Right atrium auricular region (tissue), 2 donors: Measurements from ENCODE around the gene GIGYF2. TPM values are rescaled to one million over a fixed set of nuclear protein-coding genes. Genes with fewer than 3 reads are reported as not detected.
A peak's percentile ranks its signal among the peaks of the same experiment; 100 is the strongest.

ENCODE experiments used
- DNase-seq: peaks from one replicate; pipeline ENCODE4 v3.0.0-alpha.2; 2019; ENCODE audit warnings: low spot score
- H3K27ac ChIP-seq, 2 donors: fragments of 200-600 bp; sonication (generic); 1 replicate in 1 of 2; 2 replicates in 1 of 2; pipeline ENCODE4 v1.5.1; 2016 to 2019
- H3K27me3 ChIP-seq, 2 donors: fragments of 200-600 bp; sonication (generic); one replicate each; pipeline versions ENCODE4 v1.5.1 to v1.6.0; 2017 to 2019
- H3K36me3 ChIP-seq: fragments of 200-600 bp; sonication (generic); one replicate; pipeline ENCODE4 v1.5.1; 2016
- H3K4me1 ChIP-seq, 2 donors: fragments of 200-600 bp; sonication (generic); one replicate each; pipeline versions ENCODE4 v1.5.1 to v1.6.0; 2017 to 2019
- H3K4me3 ChIP-seq, 2 donors: fragments of 200-600 bp; sonication (generic); 1 replicate in 1 of 2; 2 replicates in 1 of 2; pipeline ENCODE4 v1.5.1; 2017 to 2019; ENCODE audit warnings: mild to moderate bottlenecking in 1 of 2, moderate library complexity in 1 of 2
- H3K9me3 ChIP-seq, 2 donors: fragments of 200-600 bp; sonication (generic); one replicate each; pipeline ENCODE4 v1.5.1; 2019
- total RNA-seq, 2 donors: library from RNA; depleted of rRNA; stranded (reverse); fragments of >200 nt; gene quantifications; one replicate each; pipeline ENCODE4 v1.1.0, GENCODE V29; 2016
- TF ChIP-seq, protein P1 (sequence below), 2 donors: fragments of 200-600 bp; sonication (generic); IDR thresholded peaks; one replicate each; pipeline ENCODE4 v1.5.1; 2019; ENCODE audit warnings: antibody characterized with exemption in 2 of 2

The GIGYF2 gene
- total RNA-seq, 2 donors from 2014 or later = 48.4 to 57.1 TPM

DNA sequence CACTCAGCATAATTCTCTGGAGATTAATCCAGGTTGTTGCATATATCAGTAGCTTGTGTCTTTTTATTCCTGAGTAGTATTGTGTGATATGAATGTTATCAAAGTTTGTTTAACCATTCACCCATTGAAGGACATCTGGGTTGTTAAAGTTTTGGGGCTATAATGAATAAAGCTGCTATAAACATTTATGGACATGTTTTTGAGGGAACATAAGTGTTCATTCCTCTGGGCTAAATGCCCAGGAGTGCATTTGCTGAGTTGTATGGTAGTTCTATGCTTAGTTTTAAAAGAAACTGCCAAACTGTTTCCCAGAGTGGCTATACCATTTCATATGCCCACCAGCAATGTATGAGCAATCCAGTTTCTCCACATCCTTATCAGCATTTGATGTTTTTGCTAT is 101.1 kb downstream of the GIGYF2 start:
- no peaks in the 10 kb centered on the region for H3K27me3 ChIP-seq
- TF ChIP-seq, protein P1, sequence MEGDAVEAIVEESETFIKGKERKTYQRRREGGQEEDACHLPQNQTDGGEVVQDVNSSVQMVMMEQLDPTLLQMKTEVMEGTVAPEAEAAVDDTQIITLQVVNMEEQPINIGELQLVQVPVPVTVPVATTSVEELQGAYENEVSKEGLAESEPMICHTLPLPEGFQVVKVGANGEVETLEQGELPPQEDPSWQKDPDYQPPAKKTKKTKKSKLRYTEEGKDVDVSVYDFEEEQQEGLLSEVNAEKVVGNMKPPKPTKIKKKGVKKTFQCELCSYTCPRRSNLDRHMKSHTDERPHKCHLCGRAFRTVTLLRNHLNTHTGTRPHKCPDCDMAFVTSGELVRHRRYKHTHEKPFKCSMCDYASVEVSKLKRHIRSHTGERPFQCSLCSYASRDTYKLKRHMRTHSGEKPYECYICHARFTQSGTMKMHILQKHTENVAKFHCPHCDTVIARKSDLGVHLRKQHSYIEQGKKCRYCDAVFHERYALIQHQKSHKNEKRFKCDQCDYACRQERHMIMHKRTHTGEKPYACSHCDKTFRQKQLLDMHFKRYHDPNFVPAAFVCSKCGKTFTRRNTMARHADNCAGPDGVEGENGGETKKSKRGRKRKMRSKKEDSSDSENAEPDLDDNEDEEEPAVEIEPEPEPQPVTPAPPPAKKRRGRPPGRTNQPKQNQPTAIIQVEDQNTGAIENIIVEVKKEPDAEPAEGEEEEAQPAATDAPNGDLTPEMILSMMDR (IDR thresholded peaks at IDR 0.05) = no peak
- H3K4me1 ChIP-seq = no peaks in the 10 kb centered on the region
- H3K9me3 ChIP-seq = peaks cover 0 to 16% of the 10 kb centered on the region in 2 donors
- peaks cover 63% of the 10 kb centered on the region for H3K36me3 ChIP-seq
- H3K4me3 ChIP-seq = no peak overlapping the region
- no peak for DNase-seq
- no peak overlapping the region for H3K27ac ChIP-seq

DNA sequence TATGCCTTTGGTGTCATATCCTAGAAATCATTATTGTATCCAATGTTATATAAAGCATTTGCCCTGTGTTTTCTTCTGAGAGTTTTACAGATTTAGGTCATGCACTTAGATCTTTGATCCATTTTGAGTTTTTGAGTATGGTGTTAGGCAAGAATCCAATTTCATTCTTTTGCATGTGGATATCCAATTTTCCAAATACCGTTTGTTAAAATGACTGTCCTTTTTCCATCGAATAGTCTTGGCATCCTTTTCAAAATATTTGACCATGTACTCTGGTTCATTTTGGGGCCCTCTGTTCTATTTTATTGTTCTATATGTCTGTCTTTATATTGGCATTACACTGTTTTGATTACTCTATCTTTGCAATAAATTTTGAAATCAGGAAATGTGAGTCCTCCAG is 103.0 kb downstream of the GIGYF2 start:
- TF ChIP-seq, protein P1 (IDR thresholded peaks at IDR 0.05) = no peak
- no peaks in the 10 kb centered on the region for H3K4me1 ChIP-seq
- no peak for DNase-seq
- H3K9me3 ChIP-seq = peaks cover 0 to 16% of the 10 kb centered on the region in 2 donors
- no peak overlapping the region for H3K4me3 ChIP-seq
- H3K36me3 ChIP-seq = peaks cover 46% of the 10 kb centered on the region
- no peaks in the 10 kb centered on the region for H3K27me3 ChIP-seq
- H3K27ac ChIP-seq = no peak overlapping the region

DNA sequence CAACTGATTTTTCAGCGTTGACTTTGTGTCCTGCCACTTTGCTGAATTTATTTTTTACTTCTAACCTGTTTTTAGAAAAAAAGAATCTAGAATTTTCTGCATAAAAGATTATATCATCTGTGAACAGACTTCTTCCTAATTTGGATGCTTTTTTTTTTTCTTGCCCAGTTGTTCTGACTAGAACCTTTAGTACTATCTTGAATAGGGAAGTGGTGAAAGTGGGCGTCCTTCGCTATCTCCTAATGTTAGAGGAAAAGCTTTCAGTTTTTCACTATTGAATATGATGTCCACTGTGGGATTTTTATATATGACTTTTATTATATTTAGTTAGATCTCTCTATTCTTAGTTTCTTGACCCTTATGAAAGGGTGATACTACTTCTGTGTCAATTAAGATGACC is 105.0 kb downstream of the GIGYF2 start:
- TF ChIP-seq, protein P1 (IDR thresholded peaks at IDR 0.05) = no peak
- peaks cover 42% of the 10 kb centered on the region for H3K36me3 ChIP-seq
- no peak for DNase-seq
- no peak overlapping the region for H3K27ac ChIP-seq
- peaks cover 0 to 16% of the 10 kb centered on the region in 2 donors for H3K9me3 ChIP-seq
- no peak overlapping the region for H3K4me3 ChIP-seq
- H3K27me3 ChIP-seq = no peaks in the 10 kb centered on the region
- H3K4me1 ChIP-seq = no peaks in the 10 kb centered on the region

DNA sequence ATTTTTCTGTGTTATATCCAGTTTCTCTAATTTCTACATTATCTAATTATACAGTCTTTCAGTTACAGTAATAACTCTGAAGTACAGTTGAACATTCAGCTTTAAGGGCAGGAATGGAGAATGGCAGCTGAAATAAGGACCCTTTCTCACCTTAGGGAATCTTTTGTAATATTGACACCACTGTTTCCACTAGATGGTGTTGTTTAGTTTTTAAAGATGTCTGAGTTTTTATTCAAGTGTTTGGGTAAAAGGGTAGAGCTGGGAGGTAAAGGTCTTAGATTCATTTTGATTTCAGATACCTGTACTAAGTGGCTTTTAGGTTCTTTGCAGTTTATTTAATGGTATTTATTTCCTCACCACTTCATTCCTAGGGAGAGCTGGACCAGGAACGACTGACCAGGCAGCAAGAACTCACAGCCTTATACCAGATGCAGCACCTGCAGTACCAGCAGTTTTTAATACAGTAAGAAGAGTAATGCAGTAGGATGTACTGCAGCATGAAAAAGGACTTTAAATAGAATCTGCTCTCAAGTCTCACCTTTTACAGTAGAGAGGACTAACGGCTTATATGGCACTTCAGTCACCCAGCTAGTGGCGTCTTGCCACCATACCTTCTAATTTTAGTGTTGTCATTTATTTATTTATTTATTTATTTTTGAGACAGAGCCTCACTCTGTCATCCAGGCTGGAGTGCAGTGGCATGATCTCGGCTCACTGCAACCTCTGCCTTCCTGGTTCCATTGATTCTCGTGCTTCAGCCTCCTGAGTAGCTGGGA is 112.4 kb downstream of the GIGYF2 start:
- Histone ChIP-seq H3K27ac (peak overlapping the region; percentile 63 to 79), H3K36me3 (peaks cover 62% of the 10 kb centered on the region), H3K9me3 (no peaks in the 10 kb centered on the region), H3K27me3 (no peaks in the 10 kb centered on the region), H3K4me1 (no peaks in the 10 kb centered on the region), H3K4me3 (no peak overlapping the region)
- no peak for DNase-seq
- TF ChIP-seq, protein P1 (IDR thresholded peaks at IDR 0.05) = peak in 1 of 2 donors; percentile 13

DNA sequence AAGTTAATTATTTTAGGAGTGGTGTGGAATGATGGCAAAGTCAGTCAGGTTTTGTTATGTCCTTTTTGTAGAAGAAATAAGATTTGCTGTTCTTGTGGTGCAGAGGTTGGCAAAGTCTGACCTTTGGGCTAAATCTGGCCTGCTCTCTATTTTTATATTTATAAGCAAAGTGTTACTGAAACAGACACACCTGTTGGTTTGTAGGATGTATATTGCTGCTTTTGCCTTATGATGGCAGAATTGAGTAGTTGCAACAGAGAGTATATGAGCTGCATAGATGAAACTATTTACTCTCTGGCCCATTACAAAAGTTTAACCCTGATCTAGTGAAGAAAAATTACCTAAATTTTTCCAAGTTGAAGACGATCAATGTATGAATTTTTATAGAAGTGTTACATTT is 113.3 kb downstream of the GIGYF2 start:
- no peaks in the 10 kb centered on the region for H3K27me3 ChIP-seq
- H3K4me3 ChIP-seq = no peak overlapping the region
- H3K36me3 ChIP-seq = peaks cover 69% of the 10 kb centered on the region
- TF ChIP-seq, protein P1 (IDR thresholded peaks at IDR 0.05) = no peak
- H3K9me3 ChIP-seq = no peaks in the 10 kb centered on the region
- DNase-seq = no peak
- H3K4me1 ChIP-seq = no peaks in the 10 kb centered on the region
- H3K27ac ChIP-seq = peak overlapping the region; percentile 63 to 79

DNA sequence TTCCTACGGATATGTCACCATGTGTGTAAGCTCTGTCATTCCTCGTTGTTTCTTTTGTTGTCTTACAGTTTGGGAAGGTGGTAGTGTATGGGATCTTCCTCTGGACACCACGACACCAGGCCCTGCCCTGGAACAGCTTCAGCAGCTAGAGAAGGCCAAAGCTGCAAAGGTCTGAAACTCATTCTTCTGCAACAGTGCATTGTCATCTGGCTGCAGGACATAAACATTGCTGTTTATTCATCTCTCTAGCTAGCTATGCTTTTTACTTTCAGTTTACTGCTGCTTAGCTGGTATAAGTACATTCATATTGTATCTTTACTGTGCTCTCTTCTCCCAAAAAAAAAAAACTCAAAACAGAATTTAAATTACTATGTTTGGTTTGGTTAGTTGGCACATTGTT is 118.4 kb downstream of the GIGYF2 start:
- H3K27ac ChIP-seq = no peak overlapping the region
- H3K36me3 ChIP-seq = peaks cover 68% of the 10 kb centered on the region
- no peaks in the 10 kb centered on the region for H3K9me3 ChIP-seq
- no peak overlapping the region for H3K4me3 ChIP-seq
- H3K4me1 ChIP-seq = no peaks in the 10 kb centered on the region
- no peaks in the 10 kb centered on the region for H3K27me3 ChIP-seq
- TF ChIP-seq, protein P1 (IDR thresholded peaks at IDR 0.05) = no peak
- no peak for DNase-seq
